Measurements from ENCODE around the gene TRIM69. TPM values are rescaled to one million over a fixed set of nuclear protein-coding genes. Genes with fewer than 3 reads are reported as not detected.
A peak's percentile ranks its signal among the peaks of the same experiment; 100 is the strongest.
"Not testable (repeated sequence)": the region's sequence is repeated elsewhere in the genome, so short reads cannot be mapped to it uniquely, and the experiment has no call there.

The TRIM69 gene
- 10 to 100 TPM; 12.4 to 65.0 (median 28.0) TPM for total RNA-seq
- polyA plus RNA-seq = 10 to 100 TPM; 17.4 to 17.8 TPM
- total RNA-seq = 22.7 reads per million, percentile 53 among the genes with 10 or more reads in this experiment

- H3K4me1 Mint-ChIP-seq = peaks cover 40 to 77% (median 70%) of the 10 kb centered on the region in 7 donors
- peaks cover 47 to 68% of the 10 kb centered on the region in 2 donors for H3K4me1 ChIP-seq (ENCODE audit: control insufficient read depth in 2 of 2, insufficient read depth in 2 of 2, low read length in 2 of 2)
- DNase-seq = peak in 1 of 9 donors; percentile 18
Measured at GRCh38 chr15:44736181-44736765, at the start of gene TRIM69. Gene TRIM69 (plus strand): TSS chr15:44736528. CDS start chr15:44736705, 177 bp downstream.

GRCh38 chr15:44689318-44689717, 47.0 kb upstream of the TRIM69 start:
- H3K4me1 Mint-ChIP-seq = peaks cover 23 to 66% (median 51%) of the 10 kb centered on the region in 7 donors

More at GRCh38 chr15:44736181-44736765, at the start of gene TRIM69:
- Mint-ChIP-seq H3K27ac (peak within 1 kb of the TSS; percentile 90 to 98 (median 95)), H3K27me3 (peaks cover 0 to 2% (median 0%) of the 10 kb centered on the region in 5 donors), H3K4me3 (peak within 1 kb of the TSS; percentile 63 to 86 (median 80)), H3K9me3 (peaks cover 0 to 4% (median 0%) of the 10 kb centered on the region in 11 donors), H3K36me3 (peaks cover 0 to 24% (median 0%) of the 10 kb centered on the region in 5 donors)
- peak; percentile 42 for ATAC-seq
- intact Hi-C loops (cut with micrococcal nuclease) = loop anchor here (1.0 to 5.0 kb wide), 4 partner anchors 10 to 199 kb away; partner anchors contain the start of genes EIF3J (in 1 of the 2) and SPG11 (in 1 of the 2)
- Histone ChIP-seq H3K27me3 (ENCODE audit: control insufficient read depth in 2 of 2, insufficient read depth in 2 of 2, low read length in 2 of 2) (no peaks in the 10 kb centered on the region), H3K27ac (ENCODE audit: low read depth, low read length) (peak within 1 kb of the TSS; percentile 82), H3K9me3 (ENCODE audit: control insufficient read depth in 2 of 3, low read length in 3 of 3) (no peaks in the 10 kb centered on the region), H3K4me3 (ENCODE audit: low read length) (peak within 1 kb of the TSS; percentile 43), H3K36me3 (ENCODE audit: control insufficient read depth in 2 of 3, insufficient read depth in 3 of 3, low read length in 3 of 3) (no peaks in the 10 kb centered on the region)
- POLR2A ChIA-PET = interaction anchor here (0.9 to 39.4 kb wide), 12 partner anchors 19 to 308 kb away, joined by 3 to 3822 read pairs (median 5); partner anchors contain the start of genes B2M, EIF3J, PATL2 and SPG11
- CTCF ChIA-PET = interaction anchor here (0.6 to 6.4 kb wide), 24 partner anchors 9 to 309 kb away, joined by 3 to 171 read pairs (median 4); partner anchors contain the start of genes B2M, CTDSPL2, PATL2 and SPG11

GRCh38 chr15:44690245-44690644, 46.1 kb upstream of the TRIM69 start:
- peaks cover 18 to 44% (median 27%) of the 10 kb centered on the region in 5 donors for H3K36me3 Mint-ChIP-seq
- H3K9me3 ChIP-seq (ENCODE audit: control insufficient read depth in 2 of 3, low read length in 3 of 3); H3K27me3 Mint-ChIP-seq; H3K36me3 ChIP-seq (ENCODE audit: control insufficient read depth in 2 of 3, insufficient read depth in 3 of 3, low read length in 3 of 3); H3K4me3 ChIP-seq (ENCODE audit: low read length); H3K27ac ChIP-seq (ENCODE audit: low read depth, low read length); H3K27me3 ChIP-seq (ENCODE audit: control insufficient read depth in 2 of 2, insufficient read depth in 2 of 2, low read length in 2 of 2): not testable (repeated sequence)
- H3K4me1 Mint-ChIP-seq = peaks cover 20 to 62% (median 53%) of the 10 kb centered on the region in 7 donors
- peak overlapping the region in 7 of 9 donors; percentile 26 to 76 (median 60) for H3K27ac Mint-ChIP-seq
- DNase-seq (peak in 1 of 9 donors; percentile 10), ATAC-seq (peak; percentile 51)
- H3K4me3 Mint-ChIP-seq = peak overlapping the region in 4 of 10 donors; percentile 16 to 32 (median 28)
- intact Hi-C loops (cut with micrococcal nuclease) = loop anchor here in 1 of 2 donors (1.0 to 2.0 kb wide), 2 partner anchors 13 to 21 kb away; partner anchors contain the start of genes B2M and PATL2
- H3K4me1 ChIP-seq (ENCODE audit: control insufficient read depth in 2 of 2, insufficient read depth in 2 of 2, low read length in 2 of 2) = peaks cover 5 to 10% of the 10 kb centered on the region in 2 donors
- H3K9me3 Mint-ChIP-seq = peaks cover 11 to 43% (median 30%) of the 10 kb centered on the region in 11 donors
- CTCF ChIA-PET = interaction anchor here (0.8 to 1.5 kb wide), 7 partner anchors 13 to 46 kb away, joined by 3 to 13 read pairs (median 4); partner anchors contain the start of genes B2M, PATL2, SPG11 and TRIM69
- POLR2A ChIA-PET = interaction anchor here (0.7 to 38.1 kb wide), 5 partner anchors 9 to 101 kb away, joined by 4 to 3822 read pairs (median 109); partner anchors contain the start of genes B2M, PATL2, SPG11 and TRIM69

More at GRCh38 chr15:44689318-44689717, 47.0 kb upstream of the TRIM69 start:
- Mint-ChIP-seq H3K4me3 (peak overlapping the region in 5 of 10 donors; percentile 20 to 50 (median 42)), H3K36me3 (peaks cover 21 to 49% (median 27%) of the 10 kb centered on the region in 5 donors), H3K27ac (peak overlapping the region in 6 of 9 donors; percentile 47 to 99 (median 72)), H3K9me3 (peaks cover 12 to 52% (median 36%) of the 10 kb centered on the region in 11 donors)
- H3K27me3 ChIP-seq (ENCODE audit: control insufficient read depth in 2 of 2, insufficient read depth in 2 of 2, low read length in 2 of 2); H3K4me3 ChIP-seq (ENCODE audit: low read length); H3K36me3 ChIP-seq (ENCODE audit: control insufficient read depth in 2 of 3, insufficient read depth in 3 of 3, low read length in 3 of 3); H3K9me3 ChIP-seq (ENCODE audit: control insufficient read depth in 2 of 3, low read length in 3 of 3); intact Hi-C loops (cut with micrococcal nuclease); ATAC-seq; DNase-seq; H3K27me3 Mint-ChIP-seq; H3K27ac ChIP-seq (ENCODE audit: low read depth, low read length): not testable (repeated sequence)
- H3K4me1 ChIP-seq (ENCODE audit: control insufficient read depth in 2 of 2, insufficient read depth in 2 of 2, low read length in 2 of 2) = peaks cover 10 to 14% of the 10 kb centered on the region in 2 donors
- ChIA-PET CTCF (interaction anchor here (0.6 to 1.6 kb wide), 3 partner anchors 25 to 88 kb away, joined by 3 to 5 read pairs (median 3); partner anchors contain the start of genes SPG11 and TRIM69), POLR2A (interaction anchor here (1.2 to 38.1 kb wide), 4 partner anchors 8 to 33 kb away, joined by 3 to 3822 read pairs (median 448); partner anchors contain the start of genes B2M, PATL2, SPG11 and TRIM69)

- H3K9me3 ChIP-seq (ENCODE audit: control insufficient read depth in 2 of 3, low read length in 3 of 3) = no peaks in the 10 kb centered on the region
- no peak for ATAC-seq
- intact Hi-C loops (cut with micrococcal nuclease) = no loop called here
- peaks cover 0 to 10% of the 10 kb centered on the region in 2 donors for H3K4me1 ChIP-seq (ENCODE audit: control insufficient read depth in 2 of 2, insufficient read depth in 2 of 2, low read length in 2 of 2)
- DNase-seq = no peak
- Mint-ChIP-seq H3K36me3 (peaks cover 1 to 25% (median 10%) of the 10 kb centered on the region in 5 donors), H3K4me1 (peaks cover 23 to 61% (median 50%) of the 10 kb centered on the region in 7 donors), H3K4me3 (peak overlapping the region in 1 of 10 donors; percentile 61), H3K27me3 (peaks cover 0 to 5% (median 0%) of the 10 kb centered on the region in 5 donors), H3K9me3 (peaks cover under 1 to 19% (median 15%) of the 10 kb centered on the region in 11 donors), H3K27ac (peak overlapping the region in 5 of 9 donors; percentile 14 to 79 (median 50))
- H3K36me3 ChIP-seq (ENCODE audit: control insufficient read depth in 2 of 3, insufficient read depth in 3 of 3, low read length in 3 of 3) = no peaks in the 10 kb centered on the region
- H3K4me3 ChIP-seq (ENCODE audit: low read length) = no peak overlapping the region
- no peak overlapping the region for H3K27ac ChIP-seq (ENCODE audit: low read depth, low read length)
- ChIA-PET POLR2A (interaction anchor here (0.7 to 38.1 kb wide), 5 partner anchors 8 to 51 kb away, joined by 3 to 3822 read pairs (median 109); partner anchors contain the start of genes B2M, PATL2, SPG11 and TRIM69), CTCF (interaction anchor here (0.6 to 1.5 kb wide), 3 partner anchors 29 to 99 kb away, joined by 3 to 9 read pairs (median 4); partner anchors contain the start of genes SPG11 and TRIM69)
- no peaks in the 10 kb centered on the region for H3K27me3 ChIP-seq (ENCODE audit: control insufficient read depth in 2 of 2, insufficient read depth in 2 of 2, low read length in 2 of 2)
Measured at GRCh38 chr15:44692659-44693058, 43.7 kb upstream of the TRIM69 start.

- H3K27ac ChIP-seq (ENCODE audit: low read depth, low read length) = no peak overlapping the region
- Mint-ChIP-seq H3K27me3 (peaks cover 0 to 10% (median 0%) of the 10 kb centered on the region in 5 donors), H3K27ac (peak overlapping the region in 6 of 9 donors; percentile 17 to 66 (median 34)), H3K36me3 (peaks cover 0 to 14% (median 4%) of the 10 kb centered on the region in 5 donors), H3K4me3 (peak overlapping the region in 1 of 10 donors; percentile 44), H3K9me3 (peaks cover 0 to 14% (median 4%) of the 10 kb centered on the region in 11 donors), H3K4me1 (peaks cover 21 to 49% (median 40%) of the 10 kb centered on the region in 7 donors)
- peaks cover 0 to 10% of the 10 kb centered on the region in 2 donors for H3K4me1 ChIP-seq (ENCODE audit: control insufficient read depth in 2 of 2, insufficient read depth in 2 of 2, low read length in 2 of 2)
- H3K4me3 ChIP-seq (ENCODE audit: low read length) = no peak overlapping the region
- intact Hi-C loops (cut with micrococcal nuclease) = no loop called here
- H3K27me3 ChIP-seq (ENCODE audit: control insufficient read depth in 2 of 2, insufficient read depth in 2 of 2, low read length in 2 of 2) = no peaks in the 10 kb centered on the region
- ATAC-seq = no peak
- H3K36me3 ChIP-seq (ENCODE audit: control insufficient read depth in 2 of 3, insufficient read depth in 3 of 3, low read length in 3 of 3) = no peaks in the 10 kb centered on the region
- CTCF ChIA-PET = interaction anchor here (0.9 to 3.5 kb wide), 2 partner anchors 31 to 42 kb away, joined by 3 to 11 read pairs; partner anchors contain the start of genes SPG11 and TRIM69
- POLR2A ChIA-PET = interaction anchor here (1.2 to 8.4 kb wide), 8 partner anchors 10 to 42 kb away, joined by 3 to 156 read pairs (median 12); partner anchors contain the start of genes B2M, PATL2, SPG11 and TRIM69
- no peaks in the 10 kb centered on the region for H3K9me3 ChIP-seq (ENCODE audit: control insufficient read depth in 2 of 3, low read length in 3 of 3)
- DNase-seq = no peak
Measured at GRCh38 chr15:44694416-44694815, 41.9 kb upstream of the TRIM69 start.
